Upper lobe of left lung (tissue), 6 donors: Measurements from ENCODE around the gene PRM1. TPM values are rescaled to one million over a fixed set of nuclear protein-coding genes. Genes with fewer than 3 reads are reported as not detected.

Experiments
- ATAC-seq, 2 donors: fragments of 200-7000 bp; cut with Tn5 transposase; one replicate each; pipeline ENCODE4 v1.9.1; 2022; ENCODE audit warnings: mild to moderate bottlenecking in 2 of 2, moderate library complexity in 2 of 2; ENCODE audit not compliant: low FRiP score in 2 of 2
- DNase-seq, 2 donors: peaks; one replicate each; pipeline ENCODE4 v3.0.0-alpha.2; 2019 to 2020
- H3K27ac ChIP-seq, 4 donors: fragments of 200-600 bp; sonication (generic); one replicate each; pipeline ENCODE4 v1.5.1; 2016 to 2019
- H3K27me3 ChIP-seq, 4 donors: fragments of 200-600 bp; sonication (generic); one replicate each; pipeline ENCODE4 v1.5.1; 2017 to 2019
- H3K36me3 ChIP-seq, 4 donors: fragments of 200-600 bp; sonication (generic); one replicate each; pipeline ENCODE4 v1.5.1; 2016 to 2019
- H3K4me1 ChIP-seq, 4 donors: fragments of 200-600 bp; sonication (generic); one replicate each; pipeline ENCODE4 v1.5.1; 2018 to 2019
- H3K4me3 ChIP-seq, 4 donors: fragments of 200-600 bp; sonication (generic); one replicate each; pipeline ENCODE4 v1.5.1; 2017 to 2019; ENCODE audit warnings: mild to moderate bottlenecking in 2 of 4, moderate library complexity in 1 of 4
- H3K9me3 ChIP-seq, 4 donors: fragments of 200-600 bp; sonication (generic); one replicate each; pipeline ENCODE4 v1.5.1; 2018 to 2019
- CTCF ChIP-seq, 6 experiments: fragments of 450-650 bp in 4 of 6; fragments of 200-600 bp in 2 of 6; sonication (generic) in 2 of 6; IDR thresholded peaks; one replicate each; pipeline ENCODE4 v1.5.1; 2016 to 2019; ENCODE audit warnings: antibody characterized with exemption in 6 of 6
- EP300 ChIP-seq, 4 donors: sonication (generic); formaldehyde crosslinking; IDR thresholded peaks; one replicate each; pipeline ENCODE4 v1.5.1; 2017; ENCODE audit warnings: antibody characterized with exemption in 4 of 4, control low read depth in 2 of 4
- POLR2A ChIP-seq, 4 donors: fragments of 450-650 bp; IDR thresholded peaks; one replicate each; pipeline ENCODE4 v1.5.1; 2016 to 2017; ENCODE audit warnings: antibody characterized with exemption in 4 of 4, mild to moderate bottlenecking in 2 of 4
- POLR2AphosphoS5 ChIP-seq, 2 donors: sonication (generic); formaldehyde crosslinking; IDR thresholded peaks; one replicate each; pipeline ENCODE4 v1.5.1; 2017; ENCODE audit warnings: antibody characterized with exemption in 2 of 2
- WGBS, 2 donors: methylation state at CpG; one replicate each; pipeline ENCODE4 v1.1.5; 2017 to 2018; 5-methylcytosine and 5-hydroxymethylcytosine counted together
- total RNA-seq, 6 donors: library from RNA; depleted of rRNA in 4 of 6; stranded (reverse); fragments of >200 nt in 4 of 6; gene quantifications; one replicate each; pipeline versions ENCODE4 v1.1.0 to v1.2.1, GENCODE V29; 2016 to 2021
- donor health status: DM: no; HTN: no; CAD: no; lungs with moderate emphysema.
- donor health status: DM: no; HTN: yes; CAD: no; lungs with severe emphysema.

PRM1 gene
- total RNA-seq, 6 donors from 2014 or later, result not detected

GRCh38 chr16:11328172-11329070, 47.3 kb upstream of the PRM1 start:
- peaks cover 17 to 21% (median 21%) of the 10 kb centered on the region in 4 donors for H3K4me1 ChIP-seq
- no peaks in the 10 kb centered on the region for H3K27me3 ChIP-seq
- no peaks in the 10 kb centered on the region for H3K36me3 ChIP-seq
- WGBS, 2 donors, result 28 to 30% methylated on average over 10 to 12 of the region's 12 CpGs
- ATAC-seq (peak; percentile 81 to 87), DNase-seq (peak in 1 of 2 donors; percentile 83)
- H3K27ac ChIP-seq, result peak overlapping the region; percentile 42 to 55 (median 47)
- TF ChIP-seq CTCF (IDR thresholded peaks at IDR 0.05), result no peak
- no peak for TF ChIP-seq POLR2A (IDR thresholded peaks at IDR 0.05)
- TF ChIP-seq POLR2AphosphoS5 (IDR thresholded peaks at IDR 0.05), result peak; percentile 70 to 90
- TF ChIP-seq EP300 (IDR thresholded peaks at IDR 0.05), result peak in 1 of 4 donors; percentile 37
- H3K9me3 ChIP-seq, result no peaks in the 10 kb centered on the region
- H3K4me3 ChIP-seq, result no peak overlapping the region

DNA sequence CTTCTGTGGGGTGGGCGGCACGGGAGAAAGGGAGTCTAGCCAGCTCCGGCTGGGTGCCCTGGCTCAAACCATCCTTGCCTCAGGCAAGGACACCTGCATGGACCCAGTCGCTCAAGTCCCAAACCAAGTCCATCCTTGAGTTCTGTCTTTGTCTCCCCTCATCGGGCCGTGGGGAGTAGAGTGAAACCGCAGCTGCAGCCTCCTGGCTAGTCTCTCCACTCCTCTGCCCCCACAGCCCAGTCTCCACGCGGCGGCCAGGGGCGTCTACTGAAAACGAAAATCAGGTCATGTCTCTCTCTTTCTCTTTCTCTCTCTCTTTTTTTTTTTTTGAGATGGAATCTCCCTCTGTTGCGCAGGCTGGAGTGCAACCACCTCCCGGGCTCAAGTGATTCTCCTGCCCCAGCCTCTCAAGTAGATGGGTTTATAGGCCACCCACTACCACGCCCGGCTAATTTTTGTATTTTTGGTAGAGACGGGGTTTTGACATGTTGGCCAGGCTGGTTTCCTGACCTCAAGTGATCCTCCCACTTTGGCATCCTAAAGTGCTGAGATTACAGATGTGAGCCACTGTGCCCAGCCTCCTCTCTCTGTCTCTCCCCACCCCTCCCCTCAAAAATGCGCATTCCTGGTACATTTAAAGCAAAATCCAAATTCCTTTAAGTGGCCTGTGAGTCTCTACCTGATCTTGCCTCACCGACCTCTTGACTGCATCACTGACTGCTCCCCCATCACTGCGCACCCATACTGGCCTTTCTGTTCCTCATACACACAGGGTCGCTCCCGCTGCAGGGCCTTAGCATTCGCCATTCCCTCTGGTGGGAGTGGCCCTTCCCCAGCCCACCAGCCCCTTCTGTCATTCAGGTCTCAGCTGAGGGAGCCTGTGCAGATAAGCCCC, 46.4 kb upstream of the PRM1 start:
- TF ChIP-seq EP300 (IDR thresholded peaks at IDR 0.05) (no peak), POLR2A (IDR thresholded peaks at IDR 0.05) (no peak), POLR2AphosphoS5 (IDR thresholded peaks at IDR 0.05) (no peak), CTCF (IDR thresholded peaks at IDR 0.05) (no peak)
- Histone ChIP-seq H3K27me3 (no peaks in the 10 kb centered on the region), H3K4me3 (no peak overlapping the region), H3K4me1 (peaks cover 17 to 21% (median 21%) of the 10 kb centered on the region in 4 donors), H3K27ac (peak overlapping the region in 3 of 4 donors; percentile 42 to 55 (median 44)), H3K36me3 (no peaks in the 10 kb centered on the region), H3K9me3 (no peaks in the 10 kb centered on the region)
- DNase-seq (no peak), ATAC-seq (peak in 1 of 2 donors; percentile 12)
- WGBS, 2 donors, result 79 to 81% methylated on average over 23 of the region's 23 CpGs

- H3K27me3 ChIP-seq, result no peaks in the 10 kb centered on the region
- H3K4me3 ChIP-seq, result no peak overlapping the region
- H3K4me1 ChIP-seq, result peaks cover 17 to 21% (median 21%) of the 10 kb centered on the region in 4 donors
- 86 to 89% methylated on average over 9 of the region's 9 CpGs for WGBS, 2 donors
- H3K27ac ChIP-seq, result peak overlapping the region in 1 of 4 donors; percentile 7
- DNase-seq (no peak), ATAC-seq (no peak)
- H3K9me3 ChIP-seq, result no peaks in the 10 kb centered on the region
- H3K36me3 ChIP-seq, result no peaks in the 10 kb centered on the region
- TF ChIP-seq EP300 (IDR thresholded peaks at IDR 0.05) (no peak), CTCF (IDR thresholded peaks at IDR 0.05) (no peak), POLR2AphosphoS5 (IDR thresholded peaks at IDR 0.05) (no peak), POLR2A (IDR thresholded peaks at IDR 0.05) (no peak)
Measured at GRCh38 chr16:11326737-11327276, 45.7 kb upstream of the PRM1 start.

- Histone ChIP-seq H3K4me1 (peaks cover 17 to 21% (median 21%) of the 10 kb centered on the region in 4 donors), H3K27me3 (no peaks in the 10 kb centered on the region), H3K9me3 (no peaks in the 10 kb centered on the region), H3K36me3 (no peaks in the 10 kb centered on the region), H3K27ac (peak overlapping the region in 1 of 4 donors; percentile 7), H3K4me3 (no peak overlapping the region)
- 71 to 84% methylated on average over 8 to 9 of the region's 9 CpGs for WGBS, 2 donors
- DNase-seq, result no peak
- peak in 1 of 2 donors; percentile 11 for ATAC-seq
- no peak for TF ChIP-seq POLR2AphosphoS5 (IDR thresholded peaks at IDR 0.05)
- TF ChIP-seq EP300 (IDR thresholded peaks at IDR 0.05), result no peak
- no peak for TF ChIP-seq POLR2A (IDR thresholded peaks at IDR 0.05)
- TF ChIP-seq CTCF (IDR thresholded peaks at IDR 0.05), result no peak
Measured at GRCh38 chr16:11326084-11326736, 45.1 kb upstream of the PRM1 start.
